CD4-positive, alpha-beta T cell (primary cell): ENCODE data around the gene STK24. TPM values are rescaled to one million over a fixed set of nuclear protein-coding genes. Genes with fewer than 3 reads are reported as not detected.

ENCODE experiments used
- ATAC-seq: fragments of 200-7000 bp; cut with Tn5 transposase; one replicate; pipeline ENCODE4 v1.10.0; 2022; ENCODE audit warnings: mild to moderate bottlenecking; ENCODE audit not compliant: poor library complexity
- CTCF ChIA-PET: fragments of 350-600 bp; sonication (Branson Sonifier 250); formaldehyde crosslinking; loops from one replicate; lab custom pipeline; 2021; ENCODE audit warnings: antibody characterized with exemption, inconsistent platforms; lab: Charles Lee
- POLR2A ChIA-PET: fragments of 350-600 bp; sonication (Branson Sonifier 250); formaldehyde crosslinking; loops from one replicate; lab custom pipeline; 2021; ENCODE audit warnings: antibody characterized with exemption, inconsistent platforms; lab: Charles Lee
- DNase-seq, 14 experiments: peaks; one replicate each; pipeline ENCODE4 v3.0.0-alpha.2; 2013 to 2020; ENCODE audit warnings: mixed read lengths in 2 of 14
- H3K27ac ChIP-seq, 2 donors: one replicate each; pipeline versions ENCODE4 v1.5.1 to v1.7.0; 2013; ENCODE audit warnings: low read length in 2 of 2, low read depth in 1 of 2, mild to moderate bottlenecking in 1 of 2
- H3K27me3 ChIP-seq, 2 experiments: 1 replicate in 1 of 2; 2 replicates in 1 of 2; pipeline versions ENCODE4 v1.6.1 to v1.7.0; 2013; ENCODE audit warnings: low read length in 2 of 2, control low read depth in 1 of 2, mild to moderate bottlenecking in 1 of 2, moderate library complexity in 1 of 2; ENCODE audit not compliant: insufficient read depth in 2 of 2, control insufficient read depth in 1 of 2
- H3K36me3 ChIP-seq: one replicate; pipeline ENCODE4 v1.6.1; 2013; ENCODE audit warnings: low read length, control low read depth; ENCODE audit not compliant: insufficient read depth
- H3K4me1 ChIP-seq: one replicate; pipeline ENCODE4 v1.6.1; 2013; ENCODE audit warnings: low read length, control low read depth; ENCODE audit not compliant: insufficient read depth
- H3K4me3 ChIP-seq: one replicate; pipeline ENCODE4 v1.5.1; 2013; ENCODE audit warnings: mild to moderate bottlenecking, low read length, moderate library complexity
- H3K9me3 ChIP-seq, 2 experiments: 1 replicate in 1 of 2; 2 replicates in 1 of 2; pipeline versions ENCODE4 v1.6.1 to v1.7.0; 2013; ENCODE audit warnings: low read length in 2 of 2, mild to moderate bottlenecking in 2 of 2, control low read depth in 1 of 2, moderate library complexity in 1 of 2; ENCODE audit not compliant: control insufficient read depth in 1 of 2, insufficient read depth in 1 of 2
- H3K27ac Mint-ChIP-seq: one replicate; pipeline ENCODE4 v1.8.0; 2020; ENCODE audit warnings: mixed read lengths
- H3K27me3 Mint-ChIP-seq: one replicate; pipeline ENCODE4 v1.8.0; 2021; ENCODE audit warnings: mixed read lengths
- H3K36me3 Mint-ChIP-seq: one replicate; pipeline ENCODE4 v1.8.0; 2021; ENCODE audit warnings: low read depth, mixed read lengths
- H3K4me1 Mint-ChIP-seq: one replicate; pipeline ENCODE4 v1.8.0; 2021; ENCODE audit warnings: low read depth, mixed read lengths
- H3K4me3 Mint-ChIP-seq: one replicate; pipeline ENCODE4 v1.8.0; 2020; ENCODE audit warnings: mild to moderate bottlenecking, mixed read lengths
- H3K9me3 Mint-ChIP-seq: one replicate; pipeline ENCODE4 v1.8.0; 2020; ENCODE audit warnings: mixed read lengths
- intact Hi-C, 2 experiments: fragments of 100-400 bp; cut with DNase I in 1 of 2; cut with micrococcal nuclease in 1 of 2; formaldehyde crosslinking; loops; one replicate each; pipeline versions ENCODE4 v1.15.1 to v1.9.0; 2023 to 2025; cut with DNase I, micrococcal nuclease
- total RNA-seq, 174 experiments: library from RNA in 2 of 174; stranded (reverse) in 2 of 174; gene quantifications; one replicate each; pipeline ENCODE4 v1.2.3 and lab custom pipeline; 2021 to 2026
- TF ChIP-seq, protein P1 (sequence below): fragments of 200-600 bp; IDR thresholded peaks from one replicate; pipeline ENCODE4 v1.8.0; 2022; ENCODE audit warnings: antibody characterized with exemption, mild to moderate bottlenecking

The STK24 gene
- total RNA-seq, 2 experiments from 2014 or later, result 82.3 to 85.2 TPM

DNA sequence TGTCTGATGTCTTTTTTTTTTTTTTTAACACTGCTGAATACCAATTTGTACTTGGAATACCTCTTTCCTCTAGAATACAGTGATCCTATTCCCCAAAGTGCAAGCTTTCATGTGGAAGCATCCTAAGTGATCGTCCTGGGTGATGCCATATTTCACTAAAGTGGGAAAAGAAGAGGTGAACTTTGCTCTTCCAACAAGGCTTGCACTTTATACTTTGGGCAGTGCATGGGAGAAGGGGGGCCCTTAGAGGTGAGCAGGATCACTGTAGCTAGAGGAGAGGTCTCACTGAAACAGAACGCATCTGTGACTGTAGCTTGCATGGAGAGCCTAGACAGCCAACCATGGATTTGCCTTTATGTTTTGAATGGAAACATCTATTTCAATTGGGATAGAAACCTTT, 173.8 kb downstream of the STK24 start:
- Mint-ChIP-seq H3K9me3 (no peaks in the 10 kb centered on the region), H3K4me3 (no peak overlapping the region), H3K27ac (no peak overlapping the region), H3K4me1 (no peaks in the 10 kb centered on the region), H3K27me3 (peaks cover 5% of the 10 kb centered on the region), H3K36me3 (no peaks in the 10 kb centered on the region)
- Histone ChIP-seq H3K9me3 (no peaks in the 10 kb centered on the region), H3K4me1 (no peaks in the 10 kb centered on the region), H3K27me3 (peaks cover 0 to 4% of the 10 kb centered on the region in 2 experiments), H3K4me3 (no peak overlapping the region), H3K27ac (no peak overlapping the region), H3K36me3 (no peaks in the 10 kb centered on the region)
- intact Hi-C loops, result no loop called here
- TF ChIP-seq, protein P1, sequence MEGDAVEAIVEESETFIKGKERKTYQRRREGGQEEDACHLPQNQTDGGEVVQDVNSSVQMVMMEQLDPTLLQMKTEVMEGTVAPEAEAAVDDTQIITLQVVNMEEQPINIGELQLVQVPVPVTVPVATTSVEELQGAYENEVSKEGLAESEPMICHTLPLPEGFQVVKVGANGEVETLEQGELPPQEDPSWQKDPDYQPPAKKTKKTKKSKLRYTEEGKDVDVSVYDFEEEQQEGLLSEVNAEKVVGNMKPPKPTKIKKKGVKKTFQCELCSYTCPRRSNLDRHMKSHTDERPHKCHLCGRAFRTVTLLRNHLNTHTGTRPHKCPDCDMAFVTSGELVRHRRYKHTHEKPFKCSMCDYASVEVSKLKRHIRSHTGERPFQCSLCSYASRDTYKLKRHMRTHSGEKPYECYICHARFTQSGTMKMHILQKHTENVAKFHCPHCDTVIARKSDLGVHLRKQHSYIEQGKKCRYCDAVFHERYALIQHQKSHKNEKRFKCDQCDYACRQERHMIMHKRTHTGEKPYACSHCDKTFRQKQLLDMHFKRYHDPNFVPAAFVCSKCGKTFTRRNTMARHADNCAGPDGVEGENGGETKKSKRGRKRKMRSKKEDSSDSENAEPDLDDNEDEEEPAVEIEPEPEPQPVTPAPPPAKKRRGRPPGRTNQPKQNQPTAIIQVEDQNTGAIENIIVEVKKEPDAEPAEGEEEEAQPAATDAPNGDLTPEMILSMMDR, result no peak
- POLR2A ChIA-PET, result no interaction called here
- CTCF ChIA-PET, result no interaction called here
- ATAC-seq (no peak), DNase-seq (no peak)

DNA sequence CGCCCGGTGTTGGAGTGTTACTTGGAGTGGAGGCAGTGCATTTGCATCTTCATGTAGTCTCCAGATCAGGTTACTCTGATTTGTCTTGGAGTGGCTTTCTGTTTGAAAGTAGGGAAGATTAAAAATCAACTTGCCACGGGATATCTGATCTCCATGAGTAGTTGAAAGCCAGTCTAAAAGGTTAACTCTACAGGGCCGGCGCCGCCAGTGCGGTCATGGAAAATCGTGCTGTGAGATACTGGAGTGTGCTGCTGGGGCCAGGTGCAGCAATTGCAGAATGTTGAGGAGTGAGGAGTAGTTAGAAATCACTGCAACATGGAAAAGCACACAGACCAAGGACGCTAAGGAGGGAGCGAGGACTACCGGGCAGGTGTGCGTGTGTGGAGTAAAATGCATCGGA, 175.0 kb downstream of the STK24 start:
- Mint-ChIP-seq H3K4me3 (no peak overlapping the region), H3K27me3 (peaks cover 11% of the 10 kb centered on the region), H3K4me1 (no peaks in the 10 kb centered on the region), H3K27ac (no peak overlapping the region), H3K9me3 (no peaks in the 10 kb centered on the region), H3K36me3 (no peaks in the 10 kb centered on the region)
- DNase-seq (no peak), ATAC-seq (no peak)
- Histone ChIP-seq H3K9me3 (no peaks in the 10 kb centered on the region), H3K4me1 (no peaks in the 10 kb centered on the region), H3K36me3 (no peaks in the 10 kb centered on the region), H3K27me3 (peaks cover 0 to 4% of the 10 kb centered on the region in 2 experiments), H3K4me3 (no peak overlapping the region), H3K27ac (no peak overlapping the region)
- intact Hi-C loops, result no loop called here
- ChIA-PET POLR2A (no interaction called here), CTCF (interaction anchor here (0.7 kb wide), 1 partner anchor 8 kb away, joined by 3 read pairs; no protein-coding TSS in a partner anchor)
- TF ChIP-seq, protein P1, result no peak

DNA sequence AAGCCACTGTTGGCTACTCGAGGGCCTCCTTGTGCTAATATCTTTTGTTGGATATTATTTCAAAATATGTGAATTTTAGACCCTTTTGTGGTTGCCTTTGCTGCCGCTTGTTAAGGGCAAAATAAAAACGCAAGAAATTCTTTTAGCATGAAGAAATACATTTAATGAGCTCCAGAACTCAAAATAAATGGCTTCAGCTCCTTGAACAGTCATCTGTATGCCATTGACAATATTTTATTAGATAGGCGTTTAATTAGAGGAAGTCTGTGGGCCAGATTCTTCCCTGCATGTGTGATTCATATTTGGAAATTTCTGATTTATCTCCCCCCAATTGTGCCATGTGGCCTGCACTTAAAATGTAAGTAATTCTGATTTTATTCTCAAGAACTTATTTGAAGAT, 177.2 kb downstream of the STK24 start:
- Mint-ChIP-seq H3K9me3 (no peaks in the 10 kb centered on the region), H3K36me3 (no peaks in the 10 kb centered on the region), H3K27me3 (peaks cover 24% of the 10 kb centered on the region), H3K4me3 (no peak overlapping the region), H3K4me1 (no peaks in the 10 kb centered on the region), H3K27ac (no peak overlapping the region)
- Histone ChIP-seq H3K27ac (no peak overlapping the region), H3K36me3 (no peaks in the 10 kb centered on the region), H3K4me3 (no peak overlapping the region), H3K27me3 (no peaks in the 10 kb centered on the region), H3K9me3 (peaks cover 0 to 4% of the 10 kb centered on the region in 2 experiments), H3K4me1 (no peaks in the 10 kb centered on the region)
- TF ChIP-seq, protein P1, result no peak
- ChIA-PET CTCF (no interaction called here), POLR2A (no interaction called here)
- intact Hi-C loops, result no loop called here
- ATAC-seq, result no peak
- no peak for DNase-seq
